ENCODE data around the gene ADGRA1.

ADGRA1 gene

GRCh38 chr10:133158437-133158755 lies 70.7 kb downstream of the ADGRA1 start:
- H3K9ac ChIP-seq (ENCODE audit: low read depth, low read length, poor library complexity, severe bottlenecking) = no peak overlapping the region
- TF ChIP-seq CTCF (conservative IDR thresholded peaks at IDR 0.05; ENCODE audit: low read length) (no peak), EZH2phosphoT487 (IDR thresholded peaks at IDR 0.05; ENCODE audit: borderline replicate concordance) (no peak)
- no peak overlapping the region for H3K4me3 ChIP-seq (ENCODE audit: low read length, poor library complexity, severe bottlenecking)
- H3K4me1 ChIP-seq (ENCODE audit: insufficient read depth, low read length, poor library complexity, severe bottlenecking) = no peaks in the 10 kb centered on the region
- H3K27me3 ChIP-seq (ENCODE audit: insufficient read depth, low read length, poor library complexity, severe bottlenecking) = no peaks in the 10 kb centered on the region
- no peaks in the 10 kb centered on the region for H3F3A ChIP-seq (ENCODE audit: low read depth)
- no peaks in the 10 kb centered on the region for H3K36me3 ChIP-seq (ENCODE audit: insufficient read depth, low read length)
- no peak overlapping the region for H3K4me2 ChIP-seq (ENCODE audit: low read depth, low read length, poor library complexity, severe bottlenecking)
- H4K20me1 ChIP-seq (ENCODE audit: insufficient read depth, low read length, poor library complexity, severe bottlenecking) = no peaks in the 10 kb centered on the region
- H3K79me2 ChIP-seq (ENCODE audit: insufficient read depth, low read length) = no peaks in the 10 kb centered on the region
- no peaks in the 10 kb centered on the region for H3K9me2 ChIP-seq (replicated peaks; ENCODE audit: low read depth, low read length)
- peaks cover 10% of the 10 kb centered on the region; the same call in 1 of the 2 replicates for H3K9me3 ChIP-seq (ENCODE audit: insufficient read depth, low read depth, low read length)
- no peak overlapping the region for H2AFZ ChIP-seq (ENCODE audit: low read length)

DNA sequence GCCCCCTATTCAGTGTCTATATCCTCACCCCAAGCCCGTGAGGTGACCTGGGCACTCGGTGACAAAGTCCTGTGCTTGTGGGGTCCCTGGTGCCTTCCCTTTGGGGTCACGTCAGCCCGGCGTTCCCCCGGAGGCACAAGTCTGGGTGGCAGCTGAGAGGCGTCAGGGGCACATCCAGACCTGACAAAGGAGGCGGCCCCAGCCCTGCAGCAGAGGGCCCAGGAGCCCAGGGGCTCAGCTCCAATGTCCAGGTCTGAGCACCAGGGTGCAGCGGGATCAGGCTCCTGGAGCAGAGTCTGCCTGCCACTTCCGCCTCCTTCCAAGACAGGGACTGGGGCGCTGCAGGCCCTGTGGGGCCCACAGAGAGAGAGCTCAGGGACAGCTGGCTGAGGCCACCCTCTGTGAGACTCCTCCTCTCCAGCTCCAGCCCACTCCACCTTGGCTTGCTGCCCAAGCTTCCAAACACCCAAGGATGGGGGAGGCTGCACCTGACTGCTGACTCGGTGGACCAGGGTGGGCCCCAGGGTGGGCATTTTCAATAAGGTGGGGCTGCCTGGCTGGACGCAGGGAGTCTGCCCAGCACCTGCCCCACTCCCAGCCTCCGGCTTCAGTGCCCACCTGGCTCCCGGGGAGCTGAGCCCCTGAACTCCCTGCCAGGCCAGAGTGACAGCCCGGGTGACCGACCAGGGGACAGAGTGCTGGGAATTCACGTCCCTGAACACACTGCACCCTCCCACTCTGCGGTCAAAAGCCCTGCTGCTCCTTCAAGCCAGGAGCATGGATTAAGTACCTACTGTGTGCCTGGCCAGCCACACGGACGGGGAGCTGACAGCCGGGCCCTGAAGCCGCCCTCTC lies 71.3 kb downstream of the ADGRA1 start:
- TF ChIP-seq CTCF (conservative IDR thresholded peaks at IDR 0.05; ENCODE audit: low read length) (no peak), EZH2phosphoT487 (IDR thresholded peaks at IDR 0.05; ENCODE audit: borderline replicate concordance) (no peak)
- H4K20me1 ChIP-seq (ENCODE audit: insufficient read depth, low read length, poor library complexity, severe bottlenecking) = no peaks in the 10 kb centered on the region
- H3K36me3 ChIP-seq (ENCODE audit: insufficient read depth, low read length) = no peaks in the 10 kb centered on the region
- H3K4me3 ChIP-seq (ENCODE audit: low read length, poor library complexity, severe bottlenecking) = no peak overlapping the region
- H3K4me1 ChIP-seq (ENCODE audit: insufficient read depth, low read length, poor library complexity, severe bottlenecking) = no peaks in the 10 kb centered on the region
- no peak overlapping the region for H2AFZ ChIP-seq (ENCODE audit: low read length)
- no peaks in the 10 kb centered on the region for H3K79me2 ChIP-seq (ENCODE audit: insufficient read depth, low read length)
- peaks cover 11% of the 10 kb centered on the region; the same call in 1 of the 2 replicates for H3K9me3 ChIP-seq (ENCODE audit: insufficient read depth, low read depth, low read length)
- no peaks in the 10 kb centered on the region for H3K27me3 ChIP-seq (ENCODE audit: insufficient read depth, low read length, poor library complexity, severe bottlenecking)
- no peaks in the 10 kb centered on the region for H3F3A ChIP-seq (ENCODE audit: low read depth)
- no peaks in the 10 kb centered on the region for H3K9me2 ChIP-seq (replicated peaks; ENCODE audit: low read depth, low read length)
- no peak overlapping the region for H3K4me2 ChIP-seq (ENCODE audit: low read depth, low read length, poor library complexity, severe bottlenecking)
- H3K9ac ChIP-seq (ENCODE audit: low read depth, low read length, poor library complexity, severe bottlenecking) = no peak overlapping the region

- H3K79me2 ChIP-seq (ENCODE audit: insufficient read depth, low read length) = no peaks in the 10 kb centered on the region
- no peak overlapping the region for H3K9ac ChIP-seq (ENCODE audit: low read depth, low read length, poor library complexity, severe bottlenecking)
- no peaks in the 10 kb centered on the region for H4K20me1 ChIP-seq (ENCODE audit: insufficient read depth, low read length, poor library complexity, severe bottlenecking)
- H3K9me3 ChIP-seq (ENCODE audit: insufficient read depth, low read depth, low read length) = peaks cover 11% of the 10 kb centered on the region; the same call in 1 of the 2 replicates
- no peaks in the 10 kb centered on the region for H3K9me2 ChIP-seq (replicated peaks; ENCODE audit: low read depth, low read length)
- no peaks in the 10 kb centered on the region for H3K4me1 ChIP-seq (ENCODE audit: insufficient read depth, low read length, poor library complexity, severe bottlenecking)
- H3K27me3 ChIP-seq (ENCODE audit: insufficient read depth, low read length, poor library complexity, severe bottlenecking) = no peaks in the 10 kb centered on the region
- H2AFZ ChIP-seq (ENCODE audit: low read length) = no peak overlapping the region
- no peak overlapping the region for H3K4me3 ChIP-seq (ENCODE audit: low read length, poor library complexity, severe bottlenecking)
- TF ChIP-seq EZH2phosphoT487 (IDR thresholded peaks at IDR 0.05; ENCODE audit: borderline replicate concordance) = no peak
- no peak for TF ChIP-seq CTCF (conservative IDR thresholded peaks at IDR 0.05; ENCODE audit: low read length)
- no peaks in the 10 kb centered on the region for H3F3A ChIP-seq (ENCODE audit: low read depth)
- H3K4me2 ChIP-seq (ENCODE audit: low read depth, low read length, poor library complexity, severe bottlenecking) = no peak overlapping the region
- H3K36me3 ChIP-seq (ENCODE audit: insufficient read depth, low read length) = no peaks in the 10 kb centered on the region
Observed at GRCh38 chr10:133159611-133159949, 71.9 kb downstream of the ADGRA1 start.
